GM23338 (cell line): Measurements from ENCODE around the gene APRT. TPM values are rescaled to one million over a fixed set of nuclear protein-coding genes. Genes with fewer than 3 reads are reported as not detected.

Experiments
- ATAC-seq: fragments of 200-7000 bp; cut with Tn5 transposase; 3 replicates; pipeline ENCODE4 v1.9.1; 2020
- DNase-seq: peaks from one replicate; pipeline ENCODE4 v3.0.0-alpha.2; 2015; ENCODE audit warnings: low spot score
- H2AFZ ChIP-seq: fragments of 200-600 bp; sonication (generic); 2 replicates; pipeline ENCODE4 v1.8.0; 2016; ENCODE audit warnings: antibody characterized with exemption, mild to moderate bottlenecking, moderate library complexity
- H3F3A ChIP-seq: fragments of 200-600 bp; sonication (generic); replicated peaks from 2 replicates; pipeline ENCODE4 v1.8.0; 2017; ENCODE audit warnings: antibody characterized with exemption, mixed run types, low read depth
- H3K27ac ChIP-seq: fragments of 200-600 bp; sonication (generic); 2 replicates; pipeline ENCODE4 v1.6.1; 2016; ENCODE audit warnings: low read depth
- H3K27me3 ChIP-seq: fragments of 200-600 bp; sonication (generic); 2 replicates; pipeline ENCODE4 v1.8.0; 2016; ENCODE audit warnings: mild to moderate bottlenecking, mixed run types, moderate library complexity; ENCODE audit not compliant: insufficient read depth
- H3K36me3 ChIP-seq: fragments of 200-600 bp; sonication (generic); 2 replicates; pipeline ENCODE4 v1.8.0; 2016; ENCODE audit warnings: mild to moderate bottlenecking; ENCODE audit not compliant: insufficient read depth
- H3K4me1 ChIP-seq: fragments of 200-600 bp; sonication (generic); 2 replicates; pipeline ENCODE4 v1.8.0; 2016; ENCODE audit warnings: mild to moderate bottlenecking, moderate library complexity; ENCODE audit not compliant: insufficient read depth
- H3K4me2 ChIP-seq: fragments of 200-600 bp; sonication (generic); 2 replicates; pipeline ENCODE4 v1.7.1; 2017; ENCODE audit warnings: mixed run types
- H3K4me3 ChIP-seq: fragments of 200-600 bp; sonication (generic); 2 replicates; pipeline ENCODE4 v1.6.1; 2016; ENCODE audit warnings: mixed run types
- H3K79me2 ChIP-seq: fragments of 200-600 bp; sonication (generic); replicated peaks from 2 replicates; pipeline ENCODE4 v1.8.0; 2017; ENCODE audit warnings: mild to moderate bottlenecking; ENCODE audit not compliant: insufficient read depth
- H3K9me2 ChIP-seq: fragments of 200-600 bp; sonication (generic); 2 replicates; pipeline ENCODE4 v1.8.0; 2017; ENCODE audit not compliant: insufficient read depth
- H4K20me1 ChIP-seq: fragments of 200-600 bp; sonication (generic); replicated peaks from 2 replicates; pipeline ENCODE4 v1.8.0; 2017; ENCODE audit warnings: mild to moderate bottlenecking; ENCODE audit not compliant: insufficient read depth
- H3K27ac Mint-ChIP-seq: 2 replicates; pipeline ENCODE4 v1.8.0; 2020; ENCODE audit warnings: inconsistent platforms, mild to moderate bottlenecking, moderate library complexity, mixed read lengths
- H3K27me3 Mint-ChIP-seq: 3 replicates; pipeline ENCODE4 v1.8.0; 2022; ENCODE audit warnings: low read depth, mild to moderate bottlenecking, moderate library complexity, mixed read lengths, inconsistent platforms; ENCODE audit not compliant: insufficient read depth, poor library complexity
- H3K36me3 Mint-ChIP-seq: 3 replicates; pipeline ENCODE4 v1.8.0; 2021; ENCODE audit warnings: low read depth, mild to moderate bottlenecking, inconsistent platforms, moderate library complexity, mixed read lengths
- H3K4me1 Mint-ChIP-seq: 3 replicates; pipeline ENCODE4 v1.8.0; 2020; ENCODE audit warnings: mild to moderate bottlenecking, inconsistent platforms, mixed read lengths
- H3K4me3 Mint-ChIP-seq: 3 replicates; pipeline ENCODE4 v1.8.0; 2021; ENCODE audit warnings: moderate library complexity, mild to moderate bottlenecking, inconsistent platforms, mixed read lengths
- H3K9me3 Mint-ChIP-seq: 3 replicates; pipeline ENCODE4 v1.8.0; 2020; ENCODE audit warnings: moderate library complexity, mild to moderate bottlenecking, inconsistent platforms, mixed read lengths
- CREB1 ChIP-seq: fragments of 250-450 bp; sonication (Bioruptor Pico); IDR thresholded peaks from 2 replicates; pipeline ENCODE4 v1.5.0; 2020; ENCODE audit warnings: low read depth, mild to moderate bottlenecking, moderate library complexity
- CTCF ChIP-seq, 2 experiments: fragments of 200-600 bp in 1 of 2; sonication (generic) in 1 of 2; conservative IDR thresholded peaks; 2 replicates each; pipeline versions ENCODE4 v1.5.1 to v1.6.1; 2016 to 2017; ENCODE audit warnings: antibody characterized with exemption in 2 of 2, low read depth in 2 of 2, mild to moderate bottlenecking in 2 of 2, moderate library complexity in 1 of 2
- EZH2 ChIP-seq: fragments of 200-600 bp; sonication (generic); IDR thresholded peaks from one replicate; pipeline ENCODE4 v1.8.0; 2017; ENCODE audit warnings: antibody characterized with exemption, mild to moderate bottlenecking, low read depth; ENCODE audit not compliant: unreplicated experiment
- JUNB ChIP-seq: IDR thresholded peaks from one replicate; pipeline ENCODE4 v1.6.1; 2016; ENCODE audit warnings: antibody characterized with exemption; ENCODE audit not compliant: unreplicated experiment
- POLR2AphosphoS5 ChIP-seq: IDR thresholded peaks from 2 replicates; pipeline ENCODE4 v1.6.1; 2016; ENCODE audit warnings: antibody characterized with exemption, low read depth
- REST ChIP-seq: IDR thresholded peaks from one replicate; pipeline ENCODE4 v1.6.1; 2018; ENCODE audit warnings: antibody characterized with exemption; ENCODE audit not compliant: unreplicated experiment
- ZNF114 ChIP-seq: fragments of 250-450 bp; sonication (Bioruptor Pico); IDR thresholded peaks from 2 replicates; pipeline ENCODE4 v1.5.0; 2020; ENCODE audit warnings: mild to moderate bottlenecking, moderate library complexity
- ZNF462 ChIP-seq: fragments of 250-450 bp; sonication (Bioruptor Pico); IDR thresholded peaks from 2 replicates; pipeline ENCODE4 v1.5.0; 2020; ENCODE audit warnings: mild to moderate bottlenecking, moderate library complexity
- polyA plus RNA-seq: library from polyadenylated mRNA; unstranded; fragments of >200 nt; fragmentation: Nextera tagmentation; extraction: Ambion mirVana; gene quantifications from 2 replicates; pipeline ENCODE4 v1.2.1, GENCODE V29; 2016
- total RNA-seq: library from RNA; depleted of rRNA; stranded (reverse); fragments of >200 nt; shearing (Covaris generic); gene quantifications from 2 replicates; pipeline ENCODE4 v1.2.3, GENCODE V29; 2014

The APRT gene
- total and polyA plus RNA-seq, 2 experiments from 2014 or later: 250 to 522 TPM

- TF ChIP-seq CTCF (conservative IDR thresholded peaks at IDR 0.05; ENCODE audit: low read depth in 2 of 2) (no peak), JUNB (no peak)
These were observed 12.0 kb downstream of the APRT start (continued) for GRCh38 chr16:88799569-88800276.

GRCh38 chr16:88798772-88799455 is 12.8 kb downstream of the APRT start:
- Histone ChIP-seq H3K27me3 (no peaks in the 10 kb centered on the region), H3K36me3 (no peaks in the 10 kb centered on the region), H4K20me1 (no peaks in the 10 kb centered on the region), H3K79me2 (no peaks in the 10 kb centered on the region), H3K4me2 (no peak overlapping the region), H2AFZ (no peak overlapping the region), H3K4me3 (no peak overlapping the region), H3K27ac (no peak overlapping the region), H3K4me1 (no peaks in the 10 kb centered on the region; the same call in 1 of the 2 replicates), H3K9me2 (no peaks in the 10 kb centered on the region), H3F3A (peaks cover 8% of the 10 kb centered on the region; the same call in 1 of the 2 replicates)
- H3K27ac Mint-ChIP-seq: no peak overlapping the region
- H3K36me3 Mint-ChIP-seq: peaks cover 11% of the 10 kb centered on the region; the same call in 1 of the 3 replicates
- TF ChIP-seq ZNF462 (CRISPR knock-in tag) (no peak), REST (no peak), POLR2AphosphoS5 (no peak), CREB1 (CRISPR knock-in tag) (no peak), JUNB (no peak), EZH2 (no peak), CTCF (conservative IDR thresholded peaks at IDR 0.05; ENCODE audit: low read depth in 2 of 2) (no peak), ZNF114 (CRISPR knock-in tag) (no peak)
- ATAC-seq (no peak), DNase-seq (no peak)
- no peak overlapping the region for H3K4me3 Mint-ChIP-seq
- H3K9me3 Mint-ChIP-seq: no peaks in the 10 kb centered on the region
- H3K27me3 Mint-ChIP-seq: peaks cover 6% of the 10 kb centered on the region
- no peaks in the 10 kb centered on the region for H3K4me1 Mint-ChIP-seq
